ENCODE results near the gene DCAF5. TPM values are rescaled to one million over a fixed set of nuclear protein-coding genes. Genes with fewer than 3 reads are reported as not detected.

DCAF5 gene
- total RNA-seq, 1 experiment from 2014 or later = 29.1 TPM

- no peak overlapping the region for H3K4me3 ChIP-seq
- ChIA-PET POLR2A (ENCODE audit: unreplicated experiment) (no interaction called here), CTCF (no interaction called here)
These were observed 1.9 kb upstream of the DCAF5 start for GRCh38 chr14:69154779-69155178.

DNA sequence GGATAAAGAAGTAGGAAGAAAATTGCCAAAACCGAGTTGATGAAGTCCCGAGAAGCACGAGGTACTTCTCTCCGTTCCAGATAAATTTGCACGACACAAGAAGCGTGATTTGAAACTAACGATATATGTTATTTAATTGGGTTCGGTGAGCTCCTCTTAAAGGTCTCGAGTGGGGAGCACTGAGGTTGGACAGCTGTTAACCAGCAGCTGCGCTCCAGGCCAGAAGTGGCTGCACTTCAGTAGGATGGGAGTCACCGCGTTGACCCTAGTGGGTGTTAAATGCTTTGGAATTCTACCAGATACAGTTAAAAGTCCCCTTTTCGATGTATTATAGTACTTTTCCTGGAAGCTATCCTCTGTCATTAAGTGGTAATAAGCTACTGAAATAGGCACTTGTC, 953 bp upstream of the DCAF5 start:
- BruUV-seq (replicated peaks) = TSS peak; percentile 50
- peak overlapping the region; percentile 95 for H3K4me3 ChIP-seq
- TF ChIP-seq, protein P1, sequence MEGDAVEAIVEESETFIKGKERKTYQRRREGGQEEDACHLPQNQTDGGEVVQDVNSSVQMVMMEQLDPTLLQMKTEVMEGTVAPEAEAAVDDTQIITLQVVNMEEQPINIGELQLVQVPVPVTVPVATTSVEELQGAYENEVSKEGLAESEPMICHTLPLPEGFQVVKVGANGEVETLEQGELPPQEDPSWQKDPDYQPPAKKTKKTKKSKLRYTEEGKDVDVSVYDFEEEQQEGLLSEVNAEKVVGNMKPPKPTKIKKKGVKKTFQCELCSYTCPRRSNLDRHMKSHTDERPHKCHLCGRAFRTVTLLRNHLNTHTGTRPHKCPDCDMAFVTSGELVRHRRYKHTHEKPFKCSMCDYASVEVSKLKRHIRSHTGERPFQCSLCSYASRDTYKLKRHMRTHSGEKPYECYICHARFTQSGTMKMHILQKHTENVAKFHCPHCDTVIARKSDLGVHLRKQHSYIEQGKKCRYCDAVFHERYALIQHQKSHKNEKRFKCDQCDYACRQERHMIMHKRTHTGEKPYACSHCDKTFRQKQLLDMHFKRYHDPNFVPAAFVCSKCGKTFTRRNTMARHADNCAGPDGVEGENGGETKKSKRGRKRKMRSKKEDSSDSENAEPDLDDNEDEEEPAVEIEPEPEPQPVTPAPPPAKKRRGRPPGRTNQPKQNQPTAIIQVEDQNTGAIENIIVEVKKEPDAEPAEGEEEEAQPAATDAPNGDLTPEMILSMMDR (conservative IDR thresholded peaks at IDR 0.05) = no peak
- no peak for TF ChIP-seq EZH2 (IDR thresholded peaks at IDR 0.05; ENCODE audit: low read depth)
- no peak overlapping the region for H3K27ac ChIP-seq
- POLR2A ChIA-PET (ENCODE audit: unreplicated experiment) = no interaction called here
- no peaks in the 10 kb centered on the region for H3K27me3 ChIP-seq (ENCODE audit: insufficient read depth, low read depth)
- DNase-seq = no peak
- peaks cover 16% of the 10 kb centered on the region for H3F3A ChIP-seq (ENCODE audit: insufficient read depth, low read depth)
- H3K79me2 ChIP-seq (ENCODE audit: low read depth) = peaks cover 31% of the 10 kb centered on the region
- peak overlapping the region; percentile 94 for H2AFZ ChIP-seq
- peaks cover 5% of the 10 kb centered on the region; the same call in 1 of the 2 replicates for H4K20me1 ChIP-seq (ENCODE audit: insufficient read depth)
- H3K36me3 ChIP-seq (ENCODE audit: low read depth) = peaks cover 6% of the 10 kb centered on the region; the same call in 1 of the 2 replicates
- H3K4me2 ChIP-seq = peak overlapping the region; percentile 87
- no peaks in the 10 kb centered on the region for H3K9me3 ChIP-seq (ENCODE audit: insufficient read depth, low read depth)
- H3K9me2 ChIP-seq (ENCODE audit: insufficient read depth) = no peaks in the 10 kb centered on the region
- CTCF ChIA-PET = no interaction called here
- peaks cover 17% of the 10 kb centered on the region for H3K4me1 ChIP-seq (replicated peaks; ENCODE audit: insufficient read depth)
- intact Hi-C loops (cut with micrococcal nuclease; ENCODE audit: unreplicated experiment) = loop anchor here (2.0 to 5.0 kb wide), 2 partner anchors 37 to 177 kb away; partner anchors contain the start of genes ACTN1 and EXD2

More at GRCh38 chr14:69154779-69155178, 1.9 kb upstream of the DCAF5 start:
- no peaks in the 10 kb centered on the region for H3K9me2 ChIP-seq (ENCODE audit: insufficient read depth)
- H3K27me3 ChIP-seq (ENCODE audit: insufficient read depth, low read depth) = no peaks in the 10 kb centered on the region
- DNase-seq = no peak
- no peaks in the 10 kb centered on the region for H3K36me3 ChIP-seq (ENCODE audit: low read depth)
- H3K9me3 ChIP-seq (ENCODE audit: insufficient read depth, low read depth) = no peaks in the 10 kb centered on the region
- peaks cover 16% of the 10 kb centered on the region for H3F3A ChIP-seq (ENCODE audit: insufficient read depth, low read depth)
- peaks cover 22% of the 10 kb centered on the region for H3K79me2 ChIP-seq (ENCODE audit: low read depth)
- H3K4me1 ChIP-seq (replicated peaks; ENCODE audit: insufficient read depth) = peaks cover 12% of the 10 kb centered on the region
- no peak overlapping the region for H3K27ac ChIP-seq
- peaks cover 3% of the 10 kb centered on the region; the same call in 1 of the 2 replicates for H4K20me1 ChIP-seq (ENCODE audit: insufficient read depth)
- no peak overlapping the region for H3K4me2 ChIP-seq
- no peak overlapping the region for H2AFZ ChIP-seq
- BruUV-seq (replicated peaks) = no TSS peak
- intact Hi-C loops (cut with micrococcal nuclease; ENCODE audit: unreplicated experiment) = loop anchor here (5.0 kb wide), 1 partner anchor 177 kb away; the partner anchor contains the start of gene ACTN1
- TF ChIP-seq, protein P1 (conservative IDR thresholded peaks at IDR 0.05) = no peak
- no peak for TF ChIP-seq EZH2 (IDR thresholded peaks at IDR 0.05; ENCODE audit: low read depth)

GRCh38 chr14:69153152-69153872, 393 bp upstream of the DCAF5 start:
- H2AFZ ChIP-seq = peak overlapping the region; percentile 94
- H3K9me3 ChIP-seq (ENCODE audit: insufficient read depth, low read depth) = no peaks in the 10 kb centered on the region
- peaks cover 17% of the 10 kb centered on the region for H3K4me1 ChIP-seq (replicated peaks; ENCODE audit: insufficient read depth)
- H3K27ac ChIP-seq = no peak overlapping the region
- peaks cover 5% of the 10 kb centered on the region; the same call in 1 of the 2 replicates for H4K20me1 ChIP-seq (ENCODE audit: insufficient read depth)
- ChIA-PET CTCF (interaction anchor here (0.6 to 0.7 kb wide), 2 partner anchors 32 to 1245 kb away, joined by 3 to 5 read pairs; no protein-coding TSS in a partner anchor), POLR2A (ENCODE audit: unreplicated experiment) (interaction anchor here (0.7 kb wide), 1 partner anchor 24 kb away, joined by 5 read pairs; no protein-coding TSS in a partner anchor)
- H3K36me3 ChIP-seq (ENCODE audit: low read depth) = peaks cover 10% of the 10 kb centered on the region; the same call in 1 of the 2 replicates
- intact Hi-C loops (cut with micrococcal nuclease; ENCODE audit: unreplicated experiment) = loop anchor here (2.0 to 5.0 kb wide), 2 partner anchors 37 to 176 kb away; partner anchors contain the start of genes ACTN1 and EXD2
- no TSS peak for BruUV-seq (replicated peaks)
- H3K27me3 ChIP-seq (ENCODE audit: insufficient read depth, low read depth) = no peaks in the 10 kb centered on the region
- peak overlapping the region; percentile 87 for H3K4me2 ChIP-seq
- H3K9me2 ChIP-seq (ENCODE audit: insufficient read depth) = no peaks in the 10 kb centered on the region
- peaks cover 16% of the 10 kb centered on the region for H3F3A ChIP-seq (ENCODE audit: insufficient read depth, low read depth)
- peak in 1 of 2 experiments; percentile 92 for DNase-seq
- TF ChIP-seq EZH2 (IDR thresholded peaks at IDR 0.05; ENCODE audit: low read depth) = no peak
- TF ChIP-seq, protein P1 (conservative IDR thresholded peaks at IDR 0.05) = no peak
- peak overlapping the region; percentile 95 for H3K4me3 ChIP-seq
- peaks cover 37% of the 10 kb centered on the region for H3K79me2 ChIP-seq (ENCODE audit: low read depth)
